Tibial artery (tissue), 4 donors: ENCODE measurements around the gene MAP7.

Experiments
- DNase-seq, 2 donors: peaks; one replicate each; pipeline ENCODE4 v3.0.0-alpha.2; 2019
- H3K27ac ChIP-seq, 2 donors: fragments of 200-600 bp; sonication (generic) in 1 of 2; 1 replicate in 1 of 2; 2 replicates in 1 of 2; pipeline ENCODE4 v1.5.1; 2018 to 2019; ENCODE audit warnings: mild to moderate bottlenecking in 1 of 2
- H3K27me3 ChIP-seq, 2 donors: fragments of 200-600 bp; sonication (generic) in 1 of 2; one replicate each; pipeline versions ENCODE4 v1.5.1 to v1.6.0; 2016 to 2019
- H3K36me3 ChIP-seq, 3 donors: fragments of 200-600 bp; sonication (generic) in 2 of 3; one replicate each; pipeline ENCODE4 v1.5.1; 2016 to 2019; ENCODE audit warnings: mild to moderate bottlenecking in 2 of 3
- H3K4me1 ChIP-seq, 4 donors: fragments of 200-600 bp; sonication (generic) in 2 of 4; 1 replicate in 3 of 4; 2 replicates in 1 of 4; pipeline ENCODE4 v1.5.1; 2016 to 2019
- H3K4me3 ChIP-seq, 2 donors: fragments of 200-600 bp; sonication (generic) in 1 of 2; 1 replicate in 1 of 2; 2 replicates in 1 of 2; pipeline ENCODE4 v1.5.1; 2018 to 2019; ENCODE audit warnings: mild to moderate bottlenecking in 2 of 2
- H3K9me3 ChIP-seq, 3 donors: fragments of 200-600 bp; sonication (generic) in 1 of 3; one replicate each; pipeline ENCODE4 v1.5.1; 2016 to 2019
- intact Hi-C: fragments of 100-400 bp; cut with DNase I; formaldehyde crosslinking; loops from one replicate; pipeline ENCODE4 v1.15.0; 2023; ENCODE audit warnings: low total_unique reads
- TF ChIP-seq, protein P1 (sequence below), 2 experiments: fragments of 200-600 bp in 1 of 2; fragments of 450-650 bp in 1 of 2; IDR thresholded peaks; one replicate each; pipeline ENCODE4 v1.5.1; 2017 to 2019; ENCODE audit warnings: antibody characterized with exemption in 2 of 2, mild to moderate bottlenecking in 1 of 2, moderate library complexity in 1 of 2

MAP7 gene

DNA sequence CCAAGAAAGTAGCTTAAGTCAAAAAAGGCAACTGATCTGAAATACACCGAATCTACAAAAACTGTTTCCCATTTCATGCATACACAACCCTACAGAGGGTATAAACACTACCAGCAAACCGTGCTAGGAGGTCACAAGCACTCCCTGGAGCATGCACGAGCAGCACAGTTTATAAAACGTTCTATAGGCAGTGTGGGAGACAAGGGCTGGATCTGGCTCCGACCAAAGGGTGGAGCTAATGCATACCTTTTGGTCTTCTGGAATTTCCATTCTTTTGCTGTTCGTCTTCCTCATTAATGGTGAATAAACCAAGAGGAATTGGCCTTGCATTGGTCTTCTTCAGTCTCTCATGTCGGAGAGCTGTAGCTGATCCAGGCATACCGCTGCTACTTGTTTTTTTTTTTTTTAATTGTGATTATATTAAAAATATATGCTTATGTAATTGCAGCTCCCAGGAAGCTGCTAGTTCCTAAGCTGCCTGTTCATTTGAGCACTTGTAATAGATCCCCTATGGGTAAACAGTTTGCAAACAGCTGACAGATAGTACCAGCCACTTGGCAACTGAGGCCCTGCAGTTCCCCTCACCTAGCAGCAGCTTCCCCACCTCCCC is 24.5 kb downstream of the MAP7 start:
- Histone ChIP-seq H3K4me1 (peaks cover 0 to 7% (median 3%) of the 10 kb centered on the region in 4 donors), H3K9me3 (no peaks in the 10 kb centered on the region), H3K36me3 (no peaks in the 10 kb centered on the region), H3K27ac (no peak overlapping the region), H3K27me3 (no peaks in the 10 kb centered on the region), H3K4me3 (no peak overlapping the region)
- no peak for DNase-seq
- TF ChIP-seq, protein P1, sequence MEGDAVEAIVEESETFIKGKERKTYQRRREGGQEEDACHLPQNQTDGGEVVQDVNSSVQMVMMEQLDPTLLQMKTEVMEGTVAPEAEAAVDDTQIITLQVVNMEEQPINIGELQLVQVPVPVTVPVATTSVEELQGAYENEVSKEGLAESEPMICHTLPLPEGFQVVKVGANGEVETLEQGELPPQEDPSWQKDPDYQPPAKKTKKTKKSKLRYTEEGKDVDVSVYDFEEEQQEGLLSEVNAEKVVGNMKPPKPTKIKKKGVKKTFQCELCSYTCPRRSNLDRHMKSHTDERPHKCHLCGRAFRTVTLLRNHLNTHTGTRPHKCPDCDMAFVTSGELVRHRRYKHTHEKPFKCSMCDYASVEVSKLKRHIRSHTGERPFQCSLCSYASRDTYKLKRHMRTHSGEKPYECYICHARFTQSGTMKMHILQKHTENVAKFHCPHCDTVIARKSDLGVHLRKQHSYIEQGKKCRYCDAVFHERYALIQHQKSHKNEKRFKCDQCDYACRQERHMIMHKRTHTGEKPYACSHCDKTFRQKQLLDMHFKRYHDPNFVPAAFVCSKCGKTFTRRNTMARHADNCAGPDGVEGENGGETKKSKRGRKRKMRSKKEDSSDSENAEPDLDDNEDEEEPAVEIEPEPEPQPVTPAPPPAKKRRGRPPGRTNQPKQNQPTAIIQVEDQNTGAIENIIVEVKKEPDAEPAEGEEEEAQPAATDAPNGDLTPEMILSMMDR (IDR thresholded peaks at IDR 0.05), result no peak
- intact Hi-C loops, result no loop called here

GRCh38 chr6:136524936-136525413 is 25.2 kb downstream of the MAP7 start:
- intact Hi-C loops, result no loop called here
- H3K27ac ChIP-seq, result no peak overlapping the region
- no peaks in the 10 kb centered on the region for H3K9me3 ChIP-seq
- H3K4me1 ChIP-seq, result peaks cover 0 to 7% (median 3%) of the 10 kb centered on the region in 4 donors
- no peak for DNase-seq
- no peaks in the 10 kb centered on the region for H3K27me3 ChIP-seq
- TF ChIP-seq, protein P1 (IDR thresholded peaks at IDR 0.05), result no peak
- H3K36me3 ChIP-seq, result no peaks in the 10 kb centered on the region
- no peak overlapping the region for H3K4me3 ChIP-seq

DNA sequence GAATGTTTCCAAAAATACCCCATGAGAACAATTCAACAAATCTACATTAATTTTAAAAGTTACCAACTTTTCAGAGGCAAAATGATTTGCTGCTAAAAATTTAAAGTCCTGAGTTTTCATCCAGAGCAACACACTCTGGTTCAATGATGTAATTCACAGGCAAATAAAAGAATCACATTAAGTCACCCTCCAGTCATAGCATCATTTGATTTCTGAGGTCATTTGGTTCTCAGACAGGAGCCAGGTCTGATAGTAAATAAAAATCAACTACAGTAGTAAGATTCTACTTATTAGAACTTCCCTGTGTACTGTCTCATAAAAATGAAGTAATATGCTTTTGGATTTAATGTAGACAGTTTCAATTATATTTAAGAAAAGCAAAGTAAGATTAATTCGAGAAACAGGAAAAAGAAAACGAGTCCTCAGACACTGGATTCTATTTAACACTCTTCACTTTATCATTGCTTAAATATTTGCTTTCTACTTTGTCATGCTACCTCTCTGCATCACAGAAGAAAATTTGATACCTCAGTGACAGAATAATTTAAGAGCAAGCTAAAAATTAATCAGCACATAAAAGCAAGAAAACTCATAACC is 25.8 kb downstream of the MAP7 start:
- TF ChIP-seq, protein P1 (IDR thresholded peaks at IDR 0.05), result no peak
- Histone ChIP-seq H3K27me3 (no peaks in the 10 kb centered on the region), H3K4me3 (no peak overlapping the region), H3K36me3 (no peaks in the 10 kb centered on the region), H3K9me3 (no peaks in the 10 kb centered on the region), H3K27ac (no peak overlapping the region), H3K4me1 (peaks cover 0 to 7% (median 3%) of the 10 kb centered on the region in 4 donors)
- DNase-seq, result no peak
- intact Hi-C loops, result no loop called here

- Histone ChIP-seq H3K36me3 (no peaks in the 10 kb centered on the region), H3K4me3 (no peak overlapping the region), H3K9me3 (no peaks in the 10 kb centered on the region), H3K27me3 (no peaks in the 10 kb centered on the region), H3K27ac (no peak overlapping the region), H3K4me1 (peaks cover 0 to 7% (median 3%) of the 10 kb centered on the region in 4 donors)
- intact Hi-C loops, result no loop called here
- DNase-seq, result no peak
- TF ChIP-seq, protein P1 (IDR thresholded peaks at IDR 0.05), result no peak
Observed at GRCh38 chr6:136523196-136523595, 27.0 kb downstream of the MAP7 start.

DNA sequence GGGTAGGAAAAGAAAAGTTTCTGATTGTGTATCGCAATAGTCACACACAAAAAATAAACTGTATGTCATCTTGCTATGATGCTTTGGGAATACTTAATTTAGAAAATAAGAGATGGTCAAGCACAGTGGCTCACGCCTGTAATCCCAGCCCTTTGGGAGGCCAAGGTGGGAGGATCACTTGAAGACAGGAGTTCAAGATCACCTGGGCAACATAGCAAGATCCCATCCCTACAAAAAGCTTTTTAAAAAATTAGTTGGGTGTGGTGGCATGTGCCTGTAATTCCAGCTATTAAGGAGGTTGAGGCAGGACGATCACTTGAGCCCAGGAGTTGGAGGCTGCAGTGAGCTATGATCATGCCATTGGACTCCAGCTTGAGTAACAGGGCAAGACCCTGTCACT is 27.6 kb downstream of the MAP7 start:
- H3K36me3 ChIP-seq, result no peaks in the 10 kb centered on the region
- H3K4me1 ChIP-seq, result peaks cover 0 to 7% (median 3%) of the 10 kb centered on the region in 4 donors
- H3K27me3 ChIP-seq, result no peaks in the 10 kb centered on the region
- H3K27ac ChIP-seq, result no peak overlapping the region
- intact Hi-C loops, result no loop called here
- no peaks in the 10 kb centered on the region for H3K9me3 ChIP-seq
- no peak overlapping the region for H3K4me3 ChIP-seq
- TF ChIP-seq, protein P1 (IDR thresholded peaks at IDR 0.05), result no peak
- DNase-seq, result no peak
